Measurements from ENCODE around the gene LSM7.
A peak's percentile ranks its signal among the peaks of the same experiment; 100 is the strongest.

LSM7 gene

GRCh38 chr19:2317756-2318155 lies 10.6 kb downstream of the LSM7 start:
- Histone ChIP-seq H3K27me3 (ENCODE audit: insufficient read depth, low read length) (peaks cover 15% of the 10 kb centered on the region; the same call in 1 of the 2 replicates), H3K4me3 (ENCODE audit: low read depth, low read length, poor library complexity, severe bottlenecking) (no peak overlapping the region), H2AFZ (ENCODE audit: low read length) (no peak overlapping the region), H3K9ac (ENCODE audit: low read length) (no peak overlapping the region), H3K9me2 (ENCODE audit: low read depth, low read length) (no peaks in the 10 kb centered on the region), H3K9me3 (ENCODE audit: low read length) (peaks cover 11% of the 10 kb centered on the region), H3K4me1 (ENCODE audit: insufficient read depth, low read length, severe bottlenecking) (peaks cover 33% of the 10 kb centered on the region), H3K79me2 (ENCODE audit: insufficient read depth, low read length) (no peaks in the 10 kb centered on the region), H4K20me1 (ENCODE audit: insufficient read depth, low read length) (no peaks in the 10 kb centered on the region), H3K36me3 (ENCODE audit: insufficient read depth, low read length) (peaks cover 25% of the 10 kb centered on the region), H3K4me2 (ENCODE audit: low read length) (no peak overlapping the region), H3F3A (ENCODE audit: insufficient read depth, low read length) (no peaks in the 10 kb centered on the region), H3K27ac (ENCODE audit: low read depth, low read length, poor library complexity, severe bottlenecking) (peak overlapping the region; percentile 50)
- TF ChIP-seq, protein P1, sequence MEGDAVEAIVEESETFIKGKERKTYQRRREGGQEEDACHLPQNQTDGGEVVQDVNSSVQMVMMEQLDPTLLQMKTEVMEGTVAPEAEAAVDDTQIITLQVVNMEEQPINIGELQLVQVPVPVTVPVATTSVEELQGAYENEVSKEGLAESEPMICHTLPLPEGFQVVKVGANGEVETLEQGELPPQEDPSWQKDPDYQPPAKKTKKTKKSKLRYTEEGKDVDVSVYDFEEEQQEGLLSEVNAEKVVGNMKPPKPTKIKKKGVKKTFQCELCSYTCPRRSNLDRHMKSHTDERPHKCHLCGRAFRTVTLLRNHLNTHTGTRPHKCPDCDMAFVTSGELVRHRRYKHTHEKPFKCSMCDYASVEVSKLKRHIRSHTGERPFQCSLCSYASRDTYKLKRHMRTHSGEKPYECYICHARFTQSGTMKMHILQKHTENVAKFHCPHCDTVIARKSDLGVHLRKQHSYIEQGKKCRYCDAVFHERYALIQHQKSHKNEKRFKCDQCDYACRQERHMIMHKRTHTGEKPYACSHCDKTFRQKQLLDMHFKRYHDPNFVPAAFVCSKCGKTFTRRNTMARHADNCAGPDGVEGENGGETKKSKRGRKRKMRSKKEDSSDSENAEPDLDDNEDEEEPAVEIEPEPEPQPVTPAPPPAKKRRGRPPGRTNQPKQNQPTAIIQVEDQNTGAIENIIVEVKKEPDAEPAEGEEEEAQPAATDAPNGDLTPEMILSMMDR (IDR thresholded peaks at IDR 0.05; ENCODE audit: low read length), result no peak
- no peak for TF ChIP-seq EZH2 (IDR thresholded peaks at IDR 0.05; ENCODE audit: borderline replicate concordance, low read length)

DNA sequence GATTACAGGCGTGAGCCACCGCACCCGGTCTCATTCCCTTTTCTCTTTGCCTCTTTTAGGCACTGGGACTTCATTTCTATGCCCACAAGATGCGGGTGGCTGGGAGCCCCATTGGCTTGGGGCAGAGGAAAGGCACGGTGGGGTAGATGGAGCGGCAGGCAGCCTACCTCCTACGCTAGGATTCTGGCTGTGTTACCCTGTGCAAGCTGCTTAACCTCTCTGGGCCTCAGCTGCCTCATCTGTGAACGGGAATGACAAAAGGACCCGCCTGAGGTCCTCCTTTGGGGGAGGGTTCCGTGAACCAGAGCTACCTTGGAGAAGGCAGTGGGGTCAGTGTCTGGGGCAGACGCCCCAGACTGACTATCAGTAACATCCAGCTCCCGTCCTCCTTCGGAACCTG lies 11.1 kb downstream of the LSM7 start:
- Histone ChIP-seq H3K9me3 (ENCODE audit: low read length) (peaks cover 11% of the 10 kb centered on the region), H4K20me1 (ENCODE audit: insufficient read depth, low read length) (no peaks in the 10 kb centered on the region), H3K4me3 (ENCODE audit: low read depth, low read length, poor library complexity, severe bottlenecking) (no peak overlapping the region), H3F3A (ENCODE audit: insufficient read depth, low read length) (no peaks in the 10 kb centered on the region), H3K9me2 (ENCODE audit: low read depth, low read length) (no peaks in the 10 kb centered on the region), H2AFZ (ENCODE audit: low read length) (no peak overlapping the region), H3K27ac (ENCODE audit: low read depth, low read length, poor library complexity, severe bottlenecking) (no peak overlapping the region), H3K9ac (ENCODE audit: low read length) (no peak overlapping the region), H3K27me3 (ENCODE audit: insufficient read depth, low read length) (peaks cover 15% of the 10 kb centered on the region; the same call in 1 of the 2 replicates), H3K4me2 (ENCODE audit: low read length) (no peak overlapping the region), H3K4me1 (ENCODE audit: insufficient read depth, low read length, severe bottlenecking) (peaks cover 33% of the 10 kb centered on the region), H3K79me2 (ENCODE audit: insufficient read depth, low read length) (no peaks in the 10 kb centered on the region), H3K36me3 (ENCODE audit: insufficient read depth, low read length) (peaks cover 21% of the 10 kb centered on the region)
- no peak for TF ChIP-seq EZH2 (IDR thresholded peaks at IDR 0.05; ENCODE audit: borderline replicate concordance, low read length)
- TF ChIP-seq, protein P1 (IDR thresholded peaks at IDR 0.05; ENCODE audit: low read length), result no peak

- no peak for TF ChIP-seq EZH2 (IDR thresholded peaks at IDR 0.05; ENCODE audit: borderline replicate concordance, low read length)
- TF ChIP-seq, protein P1 (IDR thresholded peaks at IDR 0.05; ENCODE audit: low read length), result peak; percentile 62
- H3K27ac ChIP-seq (ENCODE audit: low read depth, low read length, poor library complexity, severe bottlenecking), result peak overlapping the region; percentile 0
- H2AFZ ChIP-seq (ENCODE audit: low read length), result no peak overlapping the region
- no peaks in the 10 kb centered on the region for H3F3A ChIP-seq (ENCODE audit: insufficient read depth, low read length)
- H4K20me1 ChIP-seq (ENCODE audit: insufficient read depth, low read length), result no peaks in the 10 kb centered on the region
- peaks cover 33% of the 10 kb centered on the region for H3K4me1 ChIP-seq (ENCODE audit: insufficient read depth, low read length, severe bottlenecking)
- H3K9me3 ChIP-seq (ENCODE audit: low read length), result peaks cover 11% of the 10 kb centered on the region
- no peaks in the 10 kb centered on the region for H3K79me2 ChIP-seq (ENCODE audit: insufficient read depth, low read length)
- no peak overlapping the region for H3K4me3 ChIP-seq (ENCODE audit: low read depth, low read length, poor library complexity, severe bottlenecking)
- H3K4me2 ChIP-seq (ENCODE audit: low read length), result peak overlapping the region; percentile 1; the same call in 1 of the 2 replicates
- H3K36me3 ChIP-seq (ENCODE audit: insufficient read depth, low read length), result peaks cover 11% of the 10 kb centered on the region; the same call in 1 of the 2 replicates
- H3K27me3 ChIP-seq (ENCODE audit: insufficient read depth, low read length), result peaks cover 15% of the 10 kb centered on the region; the same call in 1 of the 2 replicates
- no peaks in the 10 kb centered on the region for H3K9me2 ChIP-seq (ENCODE audit: low read depth, low read length)
- H3K9ac ChIP-seq (ENCODE audit: low read length), result no peak overlapping the region
Observed at GRCh38 chr19:2315818-2316353, 12.5 kb downstream of the LSM7 start.

Measured in OCI-LY1 (cell line).